GM12892 (cell line): Measurements from ENCODE around the gene CYRIA.

Experiments
- DNase-seq: peaks from one replicate; pipeline ENCODE4 v3.0.0; 2011; ENCODE audit not compliant: insufficient read length
- FAIRE-seq: peaks from 2 replicates; lab custom pipeline; 2011; peaks lifted over from hg19 to GRCh38; lab: Jason Lieb, UNC
- POLR2A ChIP-seq: IDR thresholded peaks from 2 replicates; pipeline ENCODE4 v1.6.1; 2011; ENCODE audit warnings: low read depth, low read length, control low read depth
- POLR2AphosphoS5 ChIP-seq: IDR thresholded peaks from 2 replicates; pipeline ENCODE4 v1.6.1; 2011; ENCODE audit warnings: low read depth, low read length, control low read depth
- TAF1 ChIP-seq: IDR thresholded peaks from 2 replicates; pipeline ENCODE4 v1.6.1; 2011; ENCODE audit warnings: low read depth, mild to moderate bottlenecking, control low read depth, low read length, borderline replicate concordance

CYRIA gene

DNA sequence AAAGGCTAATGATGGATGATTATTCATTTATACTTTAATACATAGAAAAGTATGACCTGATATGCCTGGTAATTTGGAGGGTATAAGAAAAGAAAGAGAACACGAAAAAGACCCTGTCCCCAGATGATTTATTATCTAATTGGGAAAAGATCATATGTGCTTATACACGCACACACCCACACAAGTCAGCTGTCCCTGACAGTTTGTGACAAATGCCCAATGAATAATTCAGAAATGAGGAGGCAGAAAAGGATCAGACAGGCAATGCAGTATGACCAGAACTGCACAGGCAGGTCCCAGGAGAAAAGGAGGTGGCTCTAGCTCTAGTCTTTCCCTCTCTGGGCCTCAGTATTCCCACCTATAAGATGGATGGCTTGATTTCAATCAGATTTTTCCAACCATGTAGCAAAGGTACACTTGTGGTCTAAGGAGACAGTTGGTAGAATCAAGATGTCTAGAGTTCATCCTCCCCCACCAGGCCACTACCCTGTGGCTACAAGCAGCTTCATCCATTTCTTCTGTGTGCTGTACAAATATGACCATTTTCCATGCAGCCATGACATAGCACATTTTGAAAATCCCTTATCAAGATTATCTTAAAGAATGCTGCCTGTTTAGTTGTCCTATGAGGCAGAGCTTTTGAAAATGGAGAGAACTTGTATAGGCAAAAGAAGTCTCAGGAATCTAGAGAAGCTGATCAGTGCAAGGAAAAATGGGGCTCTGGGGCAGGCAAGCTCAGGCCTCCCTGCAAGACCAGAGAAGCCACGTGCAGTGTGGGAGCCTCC, 19.7 kb downstream of the CYRIA start:
- FAIRE-seq (no peak), DNase-seq (no peak)
- TF ChIP-seq POLR2AphosphoS5 (no peak), POLR2A (no peak)

DNA sequence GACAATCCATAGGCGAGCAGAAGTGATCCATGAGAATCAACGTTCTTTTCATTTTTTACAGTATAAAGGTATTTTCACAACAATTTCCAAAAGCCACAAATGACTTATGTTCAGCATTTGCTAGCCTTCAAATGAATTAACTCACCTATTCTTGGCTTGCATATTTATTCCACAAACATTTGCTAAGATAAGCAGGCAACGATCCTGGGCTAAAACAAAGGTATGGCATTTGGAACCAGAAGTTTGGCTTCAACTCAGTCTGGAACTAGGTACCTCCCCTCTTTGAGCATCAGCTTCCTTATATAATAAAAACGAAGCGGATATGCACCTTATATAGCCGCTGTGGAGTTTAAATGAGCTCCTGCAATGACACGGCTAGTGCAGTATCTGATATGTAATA, 20.5 kb downstream of the CYRIA start:
- FAIRE-seq, result no peak
- TF ChIP-seq POLR2A, result no peak
- TF ChIP-seq POLR2AphosphoS5, result no peak
- TF ChIP-seq TAF1, result no peak
- no peak for DNase-seq

DNA sequence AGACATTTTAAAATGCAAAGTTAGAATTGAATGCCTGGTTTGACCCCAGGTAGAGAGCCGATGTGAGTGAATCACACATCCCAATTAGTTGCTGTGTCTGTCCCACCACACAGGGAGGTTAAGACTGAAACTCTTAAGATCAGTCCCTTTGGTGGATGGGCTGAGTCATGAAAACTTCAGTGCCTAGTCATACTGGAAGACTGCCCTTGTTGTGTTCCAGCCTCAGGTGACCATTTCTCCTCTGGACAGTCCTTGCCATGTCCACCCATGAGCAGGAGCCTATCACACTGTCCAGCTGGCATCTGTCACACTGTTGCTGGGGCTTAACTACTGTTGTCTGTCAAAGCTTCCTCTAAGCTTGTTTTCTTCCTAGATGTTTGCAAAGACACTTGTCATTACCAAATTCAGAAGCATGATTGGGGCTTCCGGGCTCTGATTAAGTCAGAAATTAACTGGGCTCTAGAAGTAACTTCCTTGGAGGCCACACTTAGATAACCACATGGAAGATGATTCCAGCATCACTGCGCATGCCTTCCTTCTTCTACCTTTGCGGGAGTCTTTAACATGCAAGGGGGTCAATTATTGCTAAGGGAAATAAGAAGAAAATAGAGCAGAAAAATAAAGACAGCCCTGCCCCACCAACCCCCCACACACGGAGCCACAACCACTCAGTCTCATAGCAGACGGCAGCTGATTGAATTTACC, 21.3 kb downstream of the CYRIA start:
- FAIRE-seq, result no peak
- TF ChIP-seq POLR2A (no peak), TAF1 (no peak)
- DNase-seq, result no peak

DNA sequence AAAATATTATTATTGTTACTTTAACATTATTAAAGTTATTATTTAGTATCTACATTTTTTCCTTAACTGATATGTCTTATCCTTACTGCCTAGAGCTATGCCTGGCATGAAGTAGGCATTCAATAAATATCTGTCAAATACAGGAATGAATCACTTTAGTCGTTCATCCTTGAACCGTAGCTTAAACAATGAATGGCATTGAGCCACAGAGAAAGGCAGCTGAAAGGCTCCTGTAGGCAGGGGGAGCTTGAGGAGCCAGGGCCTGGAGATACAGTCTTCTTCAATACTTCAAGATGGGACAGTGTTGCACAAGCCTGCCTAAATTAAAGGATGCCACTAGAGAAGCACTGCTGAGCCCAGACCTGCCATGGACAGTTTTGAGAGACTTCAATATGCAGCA, 22.5 kb downstream of the CYRIA start:
- no peak for FAIRE-seq
- no peak for DNase-seq
- no peak for TF ChIP-seq TAF1
- no peak for TF ChIP-seq POLR2A
- TF ChIP-seq POLR2AphosphoS5, result no peak

GRCh38 chr2:16642088-16642487, 23.5 kb downstream of the CYRIA start:
- FAIRE-seq (no peak), DNase-seq (no peak)
- TF ChIP-seq POLR2A (no peak), POLR2AphosphoS5 (no peak), TAF1 (no peak)

DNA sequence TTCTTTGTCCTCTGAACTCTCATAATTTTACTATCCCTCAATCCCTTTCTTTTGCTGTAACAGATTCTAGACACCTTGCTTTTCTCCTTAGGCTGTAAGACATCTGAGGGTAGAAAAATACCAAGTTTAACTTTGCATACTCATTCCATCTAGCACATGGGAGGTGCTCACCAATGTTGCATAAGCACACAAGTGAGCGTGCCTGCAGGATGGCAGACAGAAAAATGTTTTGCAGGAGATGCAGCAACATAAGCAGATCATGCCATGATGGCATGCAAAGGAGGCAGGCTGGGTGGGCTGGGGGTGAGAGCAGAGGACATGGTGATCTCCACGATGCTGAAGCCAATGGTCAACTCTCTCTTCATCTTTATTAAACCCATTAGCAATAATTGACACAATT, 24.1 kb downstream of the CYRIA start:
- no peak for FAIRE-seq
- TF ChIP-seq TAF1 (no peak), POLR2AphosphoS5 (no peak), POLR2A (no peak)
- DNase-seq, result no peak

DNA sequence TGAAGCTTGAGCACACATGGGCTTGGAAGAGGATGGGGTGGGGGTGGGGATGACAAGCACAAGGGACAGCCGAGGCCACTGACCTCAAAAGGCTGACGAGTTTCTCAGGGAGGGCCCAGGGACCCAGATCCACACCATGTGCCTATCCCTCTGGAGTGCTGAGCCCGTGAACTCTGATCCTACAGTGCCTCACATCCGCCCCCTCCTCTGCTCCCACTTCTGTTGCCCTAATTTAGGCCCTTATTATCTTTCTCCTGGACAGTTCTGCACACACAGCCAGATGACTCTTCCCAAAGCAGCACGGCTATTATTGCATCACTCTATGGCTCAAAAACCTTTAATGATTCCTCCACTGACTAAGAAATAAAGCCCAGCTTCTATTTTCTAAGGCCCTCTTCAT, 24.8 kb downstream of the CYRIA start:
- TF ChIP-seq POLR2A (no peak), POLR2AphosphoS5 (no peak), TAF1 (no peak)
- FAIRE-seq (no peak), DNase-seq (no peak)

GRCh38 chr2:16640001-16640700, 25.5 kb downstream of the CYRIA start:
- no peak for TF ChIP-seq TAF1
- TF ChIP-seq POLR2A, result no peak
- no peak for TF ChIP-seq POLR2AphosphoS5
- DNase-seq (no peak), FAIRE-seq (no peak)

- no peak for DNase-seq
- TF ChIP-seq POLR2A (no peak), POLR2AphosphoS5 (no peak), TAF1 (no peak)
- no peak for FAIRE-seq
Observed at GRCh38 chr2:16639431-16639830, 26.2 kb downstream of the CYRIA start.

DNA sequence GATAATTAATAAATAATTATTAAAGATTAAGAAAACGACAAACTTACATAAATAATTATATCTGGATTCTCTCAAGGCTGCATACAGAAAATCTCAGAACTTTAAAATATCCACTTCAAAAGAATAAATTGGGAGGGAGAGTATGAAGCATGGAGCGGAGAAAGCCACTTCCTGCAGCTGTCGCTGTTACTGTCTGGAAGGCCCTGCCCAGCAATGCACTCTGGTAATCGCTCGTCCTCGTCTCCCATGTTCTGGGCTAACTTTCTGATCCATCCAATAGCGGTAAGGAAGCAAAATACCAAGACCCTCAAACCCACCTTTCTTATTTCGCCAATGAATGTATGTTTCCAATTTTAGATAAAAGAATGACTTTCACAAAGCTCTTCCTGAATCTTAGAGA, 26.7 kb downstream of the CYRIA start:
- FAIRE-seq (no peak), DNase-seq (no peak)
- TF ChIP-seq POLR2A, result no peak
- no peak for TF ChIP-seq TAF1
- no peak for TF ChIP-seq POLR2AphosphoS5

- TF ChIP-seq POLR2AphosphoS5 (no peak), TAF1 (no peak)
- DNase-seq (no peak), FAIRE-seq (no peak)
Observed at GRCh38 chr2:16637304-16637703, 28.3 kb downstream of the CYRIA start.
